ENCODE results near the gene CCDC77.

CCDC77 gene

DNA sequence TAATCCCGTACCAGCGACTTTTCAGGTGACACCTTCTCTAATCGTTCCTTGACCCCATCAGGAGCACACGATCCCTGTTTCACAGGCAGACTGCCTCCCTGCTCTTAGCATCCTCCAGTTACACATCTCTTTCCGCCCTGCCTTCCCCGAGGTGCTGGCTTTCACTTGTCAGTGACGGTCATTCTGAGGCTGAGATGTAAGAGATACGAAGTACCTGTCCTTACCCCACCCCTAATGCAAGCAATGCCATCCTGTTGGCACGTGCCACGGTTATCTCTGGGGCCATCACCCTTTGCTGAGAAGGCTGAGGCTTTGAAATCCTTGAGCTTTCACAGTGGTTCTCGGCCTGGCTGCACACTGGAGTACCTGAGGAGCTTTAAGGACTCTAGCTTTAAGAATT is 82.7 kb downstream of the CCDC77 start:
- no peak for DNase-seq

DNA sequence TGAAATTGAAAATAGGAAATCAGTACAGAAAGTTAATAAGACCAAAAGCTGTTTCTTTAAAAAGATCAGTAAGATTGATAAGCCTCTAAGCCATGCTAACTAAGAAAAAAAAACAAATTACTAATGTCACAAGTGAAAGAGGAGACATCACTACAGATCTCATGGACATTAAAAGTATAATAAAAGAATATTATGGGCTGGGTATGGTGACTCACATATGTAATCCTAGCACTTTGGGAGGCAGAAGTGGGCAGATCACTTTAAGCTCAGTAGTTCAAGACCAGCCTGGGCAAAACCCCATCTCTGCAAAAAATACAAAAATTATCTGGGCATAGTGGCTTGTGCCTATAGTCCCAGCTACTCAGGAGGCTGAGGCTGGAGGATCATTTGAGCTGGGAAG is 88.8 kb downstream of the CCDC77 start:
- no peak for DNase-seq
